GM18502 (cell line): Measurements from ENCODE around the gene PDLIM1.
"Not testable (repeated sequence)": the region's sequence is repeated elsewhere in the genome, so short reads cannot be mapped to it uniquely, and the experiment has no call there.

Experiments used
- ATAC-seq: cut with Tn5 transposase; IDR thresholded peaks from one replicate; pipeline ENCODE4 v1.9.1; 2021; ENCODE audit warnings: mild to moderate bottlenecking; ENCODE audit not compliant: unreplicated experiment, poor library complexity

The PDLIM1 gene

GRCh38 chr10:95245425-95246055, 45.3 kb downstream of the PDLIM1 start:
- peak; percentile 90 for ATAC-seq

- ATAC-seq: no peak
Measured at GRCh38 chr10:95244152-95244551, 46.7 kb downstream of the PDLIM1 start.

DNA sequence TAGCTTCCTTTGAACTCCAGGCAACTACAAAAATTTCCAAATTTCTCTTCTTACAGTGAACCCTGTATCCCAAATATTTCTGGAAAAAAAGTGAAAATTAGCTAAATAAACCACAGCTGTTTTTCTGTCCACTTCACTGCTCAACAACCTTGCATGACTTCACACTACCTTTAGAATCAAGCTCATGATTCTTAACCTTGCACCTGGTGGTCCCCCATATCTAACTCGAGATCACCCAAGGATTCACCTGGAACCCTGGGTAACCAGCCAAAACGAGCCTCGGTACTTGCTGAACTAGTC, 47.5 kb downstream of the PDLIM1 start:
- no peak for ATAC-seq

DNA sequence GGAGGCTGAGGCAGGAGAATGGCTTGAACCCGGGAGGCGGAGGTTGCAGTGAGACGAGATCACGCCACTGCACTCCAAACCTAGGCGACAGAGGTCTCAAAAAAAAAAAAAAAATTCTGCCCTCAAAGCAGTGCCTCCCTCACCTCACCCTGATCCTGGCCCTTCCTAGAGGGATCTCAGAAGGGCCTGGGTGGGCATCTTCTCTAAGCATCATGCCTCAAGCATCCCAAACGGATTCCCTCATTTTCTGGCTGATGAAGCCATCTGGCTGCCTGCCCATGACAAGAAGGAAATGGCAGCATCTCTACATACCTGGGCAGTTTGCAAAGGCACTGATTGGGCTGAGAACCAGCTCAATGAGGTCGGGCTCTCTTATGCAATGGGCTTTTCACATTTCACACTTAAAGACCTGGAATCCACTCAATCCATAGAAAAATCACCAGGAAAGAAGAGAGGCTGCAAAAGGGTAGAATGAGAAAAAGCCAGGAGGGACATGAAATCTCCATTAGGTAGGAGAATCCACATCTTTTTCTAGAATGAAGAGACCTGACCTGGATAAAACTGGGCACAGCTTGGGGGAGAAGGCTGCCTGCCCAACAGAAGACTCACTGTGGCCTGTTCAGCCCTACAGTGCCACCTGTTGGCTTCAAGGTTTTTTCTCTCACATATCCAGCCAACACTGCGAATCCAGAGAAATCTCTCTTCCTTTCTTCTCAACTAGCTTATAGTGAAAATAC, 48.1 kb downstream of the PDLIM1 start:
- no peak for ATAC-seq

DNA sequence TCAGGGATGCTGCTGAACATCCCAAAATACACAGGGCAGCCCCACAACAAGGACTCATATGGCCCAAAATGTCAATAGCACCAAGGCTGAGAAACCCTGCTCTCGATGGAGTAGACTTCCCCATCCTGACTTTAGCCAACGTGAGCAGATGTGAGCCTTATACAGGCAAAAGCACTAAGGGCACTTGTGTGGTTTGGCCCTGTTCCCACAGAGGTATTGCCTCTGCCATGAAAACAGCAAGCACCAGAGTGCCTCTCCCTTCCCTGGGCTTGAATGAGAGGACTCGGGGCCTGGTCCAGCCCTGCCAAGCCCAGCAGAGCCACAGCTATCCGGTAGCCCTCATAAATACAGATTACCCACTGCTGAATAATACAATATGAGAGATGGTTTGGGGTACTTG, 49.3 kb downstream of the PDLIM1 start:
- ATAC-seq: no peak

GRCh38 chr10:95240811-95241210, 50.0 kb downstream of the PDLIM1 start:
- ATAC-seq: no peak

GRCh38 chr10:95240096-95240495, 50.7 kb downstream of the PDLIM1 start:
- not testable (repeated sequence) for ATAC-seq

DNA sequence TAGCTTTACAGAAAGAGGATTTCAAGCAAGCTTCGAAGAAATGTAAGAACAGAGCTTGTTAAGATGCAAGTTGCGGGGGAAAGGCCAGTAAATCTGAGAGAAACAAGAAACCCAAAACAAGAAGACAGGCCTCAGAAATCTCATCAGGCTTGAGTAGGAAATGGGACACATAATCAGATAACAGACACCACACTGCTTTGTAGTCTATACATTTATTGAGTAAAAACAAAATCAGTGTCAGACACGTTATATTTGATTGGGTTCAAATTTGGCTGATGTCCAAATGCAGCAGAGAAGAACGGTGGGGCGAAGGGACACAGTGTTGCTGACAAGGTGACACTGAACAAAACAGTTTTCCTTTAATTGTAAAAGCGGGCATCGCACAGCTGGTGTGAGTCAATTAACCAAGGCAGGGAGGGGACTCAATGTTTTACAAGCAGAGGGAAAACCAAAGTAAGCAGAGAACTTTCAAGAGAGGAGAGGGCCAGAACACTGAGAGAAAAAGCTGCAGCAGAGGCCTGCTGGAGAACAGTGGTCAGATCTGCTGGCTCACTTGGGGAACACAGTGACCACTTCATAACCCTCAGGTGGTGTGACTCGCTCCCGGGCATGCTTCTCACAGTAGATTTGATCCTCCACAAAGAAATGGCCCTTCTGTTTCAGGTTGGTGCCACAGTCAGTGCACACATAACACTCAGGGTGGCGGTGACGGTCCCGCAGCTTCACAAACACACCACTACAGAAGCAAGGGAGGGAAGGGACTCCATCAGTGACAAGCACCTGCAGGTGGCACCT, 53.2 kb downstream of the PDLIM1 start:
- ATAC-seq: no peak

- peak; percentile 97 for ATAC-seq
Measured at GRCh38 chr10:95236068-95236903, 54.5 kb downstream of the PDLIM1 start.

- no peak for ATAC-seq
Measured at GRCh38 chr10:95235676-95236067, 55.1 kb downstream of the PDLIM1 start.

DNA sequence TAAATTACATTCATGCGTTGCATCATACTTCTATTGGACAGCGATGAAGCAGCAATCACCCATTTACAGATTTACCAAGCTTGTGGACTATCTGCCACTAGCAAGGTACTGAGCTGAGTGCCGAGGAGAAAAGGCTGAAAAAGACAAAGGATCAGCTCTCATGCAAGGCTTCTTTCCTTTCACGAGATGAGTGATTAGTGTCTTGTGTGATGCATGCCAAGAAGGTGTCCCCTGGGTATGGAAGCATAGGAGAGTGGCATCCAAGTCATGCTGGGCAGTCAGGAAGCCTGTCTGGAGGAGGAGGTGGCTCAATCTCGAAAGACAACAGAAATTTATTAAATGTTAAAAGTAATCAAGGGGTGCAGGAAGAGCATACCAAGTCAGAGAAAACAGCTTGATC, 55.9 kb downstream of the PDLIM1 start:
- ATAC-seq: no peak

DNA sequence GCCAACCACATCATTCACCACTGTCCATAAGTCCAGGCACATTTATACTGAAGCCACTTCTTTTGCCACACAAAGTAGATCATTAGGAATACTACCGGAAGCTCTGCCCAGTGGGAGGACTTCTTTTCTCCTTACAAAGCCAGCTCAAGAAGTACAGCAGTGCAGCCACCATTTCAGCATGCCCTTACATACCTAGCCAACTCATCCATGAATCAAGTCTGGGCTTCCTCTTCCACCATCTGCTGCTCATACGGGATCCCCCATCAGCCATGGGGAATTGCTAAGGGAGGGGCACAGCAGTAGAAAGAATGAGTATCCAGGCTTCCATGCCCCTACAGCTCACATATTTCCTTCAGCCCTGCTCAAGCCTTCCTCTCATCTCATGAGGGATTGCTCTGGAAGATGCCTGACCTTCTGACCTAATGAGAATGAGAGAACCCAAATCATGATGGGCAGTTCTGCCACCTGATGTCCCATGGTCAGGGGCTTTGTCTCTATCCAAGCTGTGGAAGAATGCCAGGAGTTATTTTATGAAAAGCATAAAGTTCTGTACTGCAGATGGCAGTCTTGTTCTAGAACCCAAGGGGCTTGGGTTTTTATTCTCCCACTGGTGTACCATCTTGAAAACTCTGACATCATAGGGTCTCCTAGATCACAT, 57.3 kb downstream of the PDLIM1 start:
- ATAC-seq: no peak

GRCh38 chr10:95230677-95231586, 59.9 kb downstream of the PDLIM1 start:
- peak; percentile 64 for ATAC-seq

GRCh38 chr10:95229724-95230627, 60.8 kb downstream of the PDLIM1 start:
- ATAC-seq: no peak

DNA sequence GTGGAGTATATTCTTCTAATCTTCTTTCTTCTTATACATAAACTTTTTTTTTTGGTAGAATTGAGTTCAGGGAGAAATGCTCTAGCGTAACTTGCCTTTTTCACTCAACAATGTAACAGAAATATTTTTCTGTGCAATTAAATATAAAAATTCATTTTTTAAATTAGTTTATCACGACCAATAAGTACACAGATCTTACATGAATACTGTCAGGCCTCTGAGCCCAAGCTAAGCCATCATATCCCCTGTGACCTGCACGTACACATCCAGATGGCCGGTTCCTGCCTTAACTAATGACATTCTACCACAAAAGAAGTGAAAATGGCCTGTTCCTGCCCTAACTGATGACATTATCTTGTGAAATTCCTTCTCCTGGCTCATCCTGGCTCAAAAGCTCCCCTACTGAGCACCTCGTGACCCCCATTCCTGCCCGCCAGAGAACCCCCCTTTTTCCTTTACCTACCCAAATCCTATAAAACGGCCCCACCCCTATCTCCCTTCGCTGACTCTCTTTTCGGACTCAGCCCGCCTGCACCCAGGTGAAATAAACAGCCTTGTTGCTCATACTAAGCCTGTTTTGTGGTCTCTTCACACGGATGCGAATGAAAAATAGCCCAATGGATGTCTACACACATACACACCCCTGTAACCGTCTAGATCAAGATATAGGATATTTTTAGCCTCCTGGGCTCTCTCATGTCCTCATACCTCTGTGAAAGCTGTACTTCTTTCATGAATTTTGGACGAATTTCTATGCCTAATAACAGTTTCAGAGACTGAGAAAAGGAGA, 61.7 kb downstream of the PDLIM1 start:
- not testable (repeated sequence) for ATAC-seq

- no peak for ATAC-seq
Measured at GRCh38 chr10:95225136-95225535, 65.7 kb downstream of the PDLIM1 start.

GRCh38 chr10:95221124-95221523, 69.7 kb downstream of the PDLIM1 start:
- ATAC-seq: no peak
